Right atrium auricular region (tissue), 2 donors: Measurements from ENCODE around the gene CCDC159. TPM values are rescaled to one million over a fixed set of nuclear protein-coding genes. Genes with fewer than 3 reads are reported as not detected.

Experiments
- DNase-seq: peaks from one replicate; pipeline ENCODE4 v3.0.0-alpha.2; 2019; ENCODE audit warnings: low spot score
- H3K27ac ChIP-seq, 2 donors: fragments of 200-600 bp; sonication (generic); 1 replicate in 1 of 2; 2 replicates in 1 of 2; pipeline ENCODE4 v1.5.1; 2016 to 2019
- H3K27me3 ChIP-seq, 2 donors: fragments of 200-600 bp; sonication (generic); one replicate each; pipeline versions ENCODE4 v1.5.1 to v1.6.0; 2017 to 2019
- H3K36me3 ChIP-seq: fragments of 200-600 bp; sonication (generic); one replicate; pipeline ENCODE4 v1.5.1; 2016
- H3K4me1 ChIP-seq, 2 donors: fragments of 200-600 bp; sonication (generic); one replicate each; pipeline versions ENCODE4 v1.5.1 to v1.6.0; 2017 to 2019
- H3K4me3 ChIP-seq, 2 donors: fragments of 200-600 bp; sonication (generic); 1 replicate in 1 of 2; 2 replicates in 1 of 2; pipeline ENCODE4 v1.5.1; 2017 to 2019; ENCODE audit warnings: mild to moderate bottlenecking in 1 of 2, moderate library complexity in 1 of 2
- H3K9me3 ChIP-seq, 2 donors: fragments of 200-600 bp; sonication (generic); one replicate each; pipeline ENCODE4 v1.5.1; 2019
- total RNA-seq, 2 donors: library from RNA; depleted of rRNA; stranded (reverse); fragments of >200 nt; gene quantifications; one replicate each; pipeline ENCODE4 v1.1.0, GENCODE V29; 2016
- TF ChIP-seq, protein P1 (sequence below), 2 donors: fragments of 200-600 bp; sonication (generic); IDR thresholded peaks; one replicate each; pipeline ENCODE4 v1.5.1; 2019; ENCODE audit warnings: antibody characterized with exemption in 2 of 2

The CCDC159 gene
- total RNA-seq, 2 donors from 2014 or later: 12.1 to 18.8 TPM

DNA sequence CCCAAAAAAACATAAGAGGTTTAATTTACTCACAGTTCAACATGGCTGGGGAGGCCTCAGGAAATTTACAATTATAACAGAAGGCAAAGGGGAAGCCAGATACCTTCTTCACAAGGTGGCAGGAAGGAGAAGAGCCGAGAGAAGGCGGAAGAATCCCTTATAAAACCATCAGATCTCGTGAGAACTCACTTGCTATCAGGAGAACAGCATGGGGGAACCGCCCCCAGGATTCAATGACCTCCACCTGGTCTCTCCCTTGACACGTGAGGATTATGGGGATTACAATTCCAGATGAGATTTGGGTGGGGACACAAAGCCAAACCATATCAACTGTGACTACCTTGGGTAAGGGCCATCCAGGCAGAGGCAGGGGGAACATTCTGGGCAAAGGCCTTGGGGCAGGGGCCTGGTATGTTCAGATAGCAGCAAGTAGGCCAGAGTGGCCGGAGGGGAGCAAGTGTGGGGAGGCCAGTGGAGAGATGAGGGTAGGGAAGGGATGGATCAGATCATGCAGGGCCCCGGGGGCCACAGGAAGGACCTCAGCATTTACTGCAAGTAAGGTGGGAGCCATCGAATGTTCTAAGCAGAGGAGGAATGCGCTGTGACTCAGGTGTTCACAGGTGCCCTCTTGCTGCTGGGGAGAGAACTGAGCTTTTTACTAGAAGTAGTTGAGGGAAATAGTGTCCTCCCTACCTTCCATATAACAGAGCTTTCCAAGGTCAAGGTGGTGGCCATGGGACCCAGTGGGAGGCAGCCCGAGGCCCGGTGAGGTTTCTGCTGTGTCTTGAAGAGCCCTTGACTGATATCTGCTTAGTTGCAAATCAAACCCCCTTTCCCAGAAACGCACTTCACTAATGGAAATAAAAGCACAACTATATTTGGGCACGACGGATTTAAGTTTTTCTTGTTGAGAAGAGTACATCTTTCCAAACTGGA, 24.9 kb upstream of the CCDC159 start:
- TF ChIP-seq, protein P1, sequence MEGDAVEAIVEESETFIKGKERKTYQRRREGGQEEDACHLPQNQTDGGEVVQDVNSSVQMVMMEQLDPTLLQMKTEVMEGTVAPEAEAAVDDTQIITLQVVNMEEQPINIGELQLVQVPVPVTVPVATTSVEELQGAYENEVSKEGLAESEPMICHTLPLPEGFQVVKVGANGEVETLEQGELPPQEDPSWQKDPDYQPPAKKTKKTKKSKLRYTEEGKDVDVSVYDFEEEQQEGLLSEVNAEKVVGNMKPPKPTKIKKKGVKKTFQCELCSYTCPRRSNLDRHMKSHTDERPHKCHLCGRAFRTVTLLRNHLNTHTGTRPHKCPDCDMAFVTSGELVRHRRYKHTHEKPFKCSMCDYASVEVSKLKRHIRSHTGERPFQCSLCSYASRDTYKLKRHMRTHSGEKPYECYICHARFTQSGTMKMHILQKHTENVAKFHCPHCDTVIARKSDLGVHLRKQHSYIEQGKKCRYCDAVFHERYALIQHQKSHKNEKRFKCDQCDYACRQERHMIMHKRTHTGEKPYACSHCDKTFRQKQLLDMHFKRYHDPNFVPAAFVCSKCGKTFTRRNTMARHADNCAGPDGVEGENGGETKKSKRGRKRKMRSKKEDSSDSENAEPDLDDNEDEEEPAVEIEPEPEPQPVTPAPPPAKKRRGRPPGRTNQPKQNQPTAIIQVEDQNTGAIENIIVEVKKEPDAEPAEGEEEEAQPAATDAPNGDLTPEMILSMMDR (IDR thresholded peaks at IDR 0.05): no peak
- no peak for DNase-seq
- Histone ChIP-seq H3K4me1 (peaks cover 0 to 20% of the 10 kb centered on the region in 2 donors), H3K36me3 (peaks cover 6% of the 10 kb centered on the region), H3K27ac (peak overlapping the region in 1 of 2 donors; percentile 9), H3K4me3 (no peak overlapping the region), H3K9me3 (no peaks in the 10 kb centered on the region), H3K27me3 (no peaks in the 10 kb centered on the region)

GRCh38 chr19:11322269-11323024, 23.9 kb upstream of the CCDC159 start:
- no peak for DNase-seq
- TF ChIP-seq, protein P1 (IDR thresholded peaks at IDR 0.05): no peak
- Histone ChIP-seq H3K9me3 (no peaks in the 10 kb centered on the region), H3K36me3 (peaks cover 15% of the 10 kb centered on the region), H3K4me1 (peaks cover 0 to 20% of the 10 kb centered on the region in 2 donors), H3K27ac (peak overlapping the region in 1 of 2 donors; percentile 67), H3K4me3 (no peak overlapping the region), H3K27me3 (no peaks in the 10 kb centered on the region)

DNA sequence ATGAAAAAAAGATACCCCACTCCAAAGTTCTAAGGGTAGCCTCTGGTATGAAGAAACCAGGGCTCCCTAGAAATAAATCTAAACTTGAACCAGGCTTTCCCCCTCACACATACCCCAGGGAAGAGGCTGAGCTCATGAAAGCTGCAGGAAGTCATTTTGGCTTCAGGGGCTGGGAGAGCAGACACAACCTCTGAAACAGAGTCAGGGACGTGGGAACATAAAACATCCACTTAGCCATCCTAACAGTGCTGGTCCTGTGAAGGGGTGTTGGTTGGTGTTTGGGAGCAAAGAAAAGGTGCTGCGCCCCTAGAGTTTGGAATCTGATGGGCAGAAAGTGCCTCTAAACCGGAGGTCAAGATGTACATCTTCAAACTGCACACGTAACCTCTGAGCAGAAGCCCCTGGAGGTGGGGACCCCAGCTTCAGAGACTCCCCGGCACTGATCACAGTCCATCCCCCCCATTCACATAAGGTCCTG, 22.7 kb upstream of the CCDC159 start:
- H3K27me3 ChIP-seq: no peaks in the 10 kb centered on the region
- H3K4me3 ChIP-seq: no peak overlapping the region
- H3K4me1 ChIP-seq: peaks cover 0 to 20% of the 10 kb centered on the region in 2 donors
- TF ChIP-seq, protein P1 (IDR thresholded peaks at IDR 0.05): no peak
- no peak for DNase-seq
- peaks cover 27% of the 10 kb centered on the region for H3K36me3 ChIP-seq
- peak overlapping the region; percentile 67 to 75 for H3K27ac ChIP-seq
- H3K9me3 ChIP-seq: no peaks in the 10 kb centered on the region

DNA sequence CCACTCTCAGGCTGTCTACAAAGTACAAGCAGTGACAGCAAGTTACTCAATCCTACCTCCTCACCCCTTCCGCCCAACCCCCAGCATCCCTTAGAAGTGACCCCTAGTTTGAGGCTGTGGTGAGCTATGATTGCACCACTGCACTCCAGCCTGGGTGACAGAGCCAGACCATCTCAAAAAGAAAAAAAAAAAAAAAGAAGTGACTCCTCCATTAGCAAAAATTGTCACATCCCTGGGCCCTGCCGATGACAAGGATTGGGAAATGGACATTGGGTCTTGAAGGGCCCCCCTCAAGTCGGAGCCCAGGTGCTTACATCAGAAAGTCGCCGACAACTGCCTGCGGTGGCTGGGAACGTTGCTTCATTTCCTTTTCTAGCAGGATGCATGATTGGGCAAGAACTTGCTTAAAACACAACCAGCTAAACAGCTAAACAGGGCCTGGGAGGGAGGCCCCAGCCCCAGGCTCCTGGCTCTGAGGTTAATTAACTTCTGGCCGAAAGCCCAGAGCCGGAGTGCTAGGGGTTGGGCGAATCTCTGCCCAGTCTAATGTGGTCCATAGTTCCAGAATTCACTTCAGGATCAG, 22.1 kb upstream of the CCDC159 start:
- peak overlapping the region; percentile 67 to 75 for H3K27ac ChIP-seq

More for the DNA sequence above, 22.1 kb upstream of the CCDC159 start:
- Histone ChIP-seq H3K36me3 (peaks cover 27% of the 10 kb centered on the region), H3K4me3 (no peak overlapping the region), H3K9me3 (no peaks in the 10 kb centered on the region), H3K27me3 (no peaks in the 10 kb centered on the region), H3K4me1 (peaks cover 0 to 20% of the 10 kb centered on the region in 2 donors)
- DNase-seq: peak; percentile 94
- TF ChIP-seq, protein P1 (IDR thresholded peaks at IDR 0.05): no peak
